ENCODE measurements around the gene SLC41A1. TPM values are rescaled to one million over a fixed set of nuclear protein-coding genes. Genes with fewer than 3 reads are reported as not detected.

The SLC41A1 gene
- total RNA-seq, 4 donors from 2014 or later: 5.1 to 7.0 (median 5.6) TPM

DNA sequence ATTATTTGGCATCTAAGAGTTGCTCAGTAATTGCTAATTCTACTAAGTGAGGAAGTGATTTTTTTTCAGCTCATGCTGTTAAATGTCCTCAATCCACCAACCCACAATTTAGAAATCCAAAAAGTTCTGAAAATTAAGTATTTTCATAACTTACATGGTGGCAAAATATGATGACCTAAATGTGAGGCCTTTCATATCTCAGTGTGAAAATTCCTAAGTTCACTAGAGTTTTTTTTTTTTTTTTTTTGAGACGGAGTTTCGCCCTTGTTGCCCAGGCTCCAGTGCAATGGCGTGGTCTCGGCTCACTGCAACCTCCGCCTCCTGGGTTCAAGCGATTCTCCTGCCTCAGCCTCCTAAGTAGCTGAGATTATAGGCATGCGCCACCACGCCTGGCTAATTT lies 68.6 kb downstream of the SLC41A1 start:
- no peak overlapping the region for H3K27ac ChIP-seq
- no peaks in the 10 kb centered on the region for H3K9me3 ChIP-seq
- intact Hi-C loops (cut with DNase I; ENCODE audit: low total_unique reads): no loop called here

GRCh38 chr1:205743977-205744376 lies 69.0 kb downstream of the SLC41A1 start:
- Histone ChIP-seq H3K4me3 (no peak overlapping the region), H3K27me3 (no peaks in the 10 kb centered on the region), H3K36me3 (no peaks in the 10 kb centered on the region), H3K9me3 (no peaks in the 10 kb centered on the region), H3K4me1 (peaks cover 19 to 62% (median 35%) of the 10 kb centered on the region in 4 donors), H3K27ac (no peak overlapping the region)
- in situ Hi-C loops (cut with MboI; ENCODE audit: low pct_ligation_motif_present in 1 of 4, low pct_unique_long_range_greater_than_20kb in 1 of 4, low sequenced_read_pairs in 3 of 4) (no loop called here), intact Hi-C loops (cut with DNase I; ENCODE audit: low total_unique reads) (no loop called here)
- DNase-seq: no peak
- WGBS, 2 donors (ENCODE audit: low coverage in 1 of 2): 60% methylated on average over 4 of the region's 4 CpGs
- TF ChIP-seq POLR2AphosphoS5 (IDR thresholded peaks at IDR 0.05) (no peak), EP300 (IDR thresholded peaks at IDR 0.05; ENCODE audit: low read depth) (no peak), POLR2A (IDR thresholded peaks at IDR 0.05) (no peak)
- TF ChIP-seq, protein P1, sequence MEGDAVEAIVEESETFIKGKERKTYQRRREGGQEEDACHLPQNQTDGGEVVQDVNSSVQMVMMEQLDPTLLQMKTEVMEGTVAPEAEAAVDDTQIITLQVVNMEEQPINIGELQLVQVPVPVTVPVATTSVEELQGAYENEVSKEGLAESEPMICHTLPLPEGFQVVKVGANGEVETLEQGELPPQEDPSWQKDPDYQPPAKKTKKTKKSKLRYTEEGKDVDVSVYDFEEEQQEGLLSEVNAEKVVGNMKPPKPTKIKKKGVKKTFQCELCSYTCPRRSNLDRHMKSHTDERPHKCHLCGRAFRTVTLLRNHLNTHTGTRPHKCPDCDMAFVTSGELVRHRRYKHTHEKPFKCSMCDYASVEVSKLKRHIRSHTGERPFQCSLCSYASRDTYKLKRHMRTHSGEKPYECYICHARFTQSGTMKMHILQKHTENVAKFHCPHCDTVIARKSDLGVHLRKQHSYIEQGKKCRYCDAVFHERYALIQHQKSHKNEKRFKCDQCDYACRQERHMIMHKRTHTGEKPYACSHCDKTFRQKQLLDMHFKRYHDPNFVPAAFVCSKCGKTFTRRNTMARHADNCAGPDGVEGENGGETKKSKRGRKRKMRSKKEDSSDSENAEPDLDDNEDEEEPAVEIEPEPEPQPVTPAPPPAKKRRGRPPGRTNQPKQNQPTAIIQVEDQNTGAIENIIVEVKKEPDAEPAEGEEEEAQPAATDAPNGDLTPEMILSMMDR (IDR thresholded peaks at IDR 0.05): no peak

More for the DNA sequence above, 68.6 kb downstream of the SLC41A1 start:
- no peak for DNase-seq
- H3K27me3 ChIP-seq: no peaks in the 10 kb centered on the region
- TF ChIP-seq, protein P1 (IDR thresholded peaks at IDR 0.05): no peak
- no peak for TF ChIP-seq EP300 (IDR thresholded peaks at IDR 0.05; ENCODE audit: low read depth)
- no peak for TF ChIP-seq POLR2A (IDR thresholded peaks at IDR 0.05)
- no peak for TF ChIP-seq POLR2AphosphoS5 (IDR thresholded peaks at IDR 0.05)
- H3K4me1 ChIP-seq: peaks cover 19 to 58% (median 33%) of the 10 kb centered on the region in 4 donors
- in situ Hi-C loops (cut with MboI; ENCODE audit: low pct_ligation_motif_present in 1 of 4, low pct_unique_long_range_greater_than_20kb in 1 of 4, low sequenced_read_pairs in 3 of 4): no loop called here
- H3K36me3 ChIP-seq: no peaks in the 10 kb centered on the region
- 94 to 100% methylated on average over 1 to 8 of the region's 8 CpGs for WGBS, 2 donors (ENCODE audit: low coverage in 1 of 2)
- no peak overlapping the region for H3K4me3 ChIP-seq

DNA sequence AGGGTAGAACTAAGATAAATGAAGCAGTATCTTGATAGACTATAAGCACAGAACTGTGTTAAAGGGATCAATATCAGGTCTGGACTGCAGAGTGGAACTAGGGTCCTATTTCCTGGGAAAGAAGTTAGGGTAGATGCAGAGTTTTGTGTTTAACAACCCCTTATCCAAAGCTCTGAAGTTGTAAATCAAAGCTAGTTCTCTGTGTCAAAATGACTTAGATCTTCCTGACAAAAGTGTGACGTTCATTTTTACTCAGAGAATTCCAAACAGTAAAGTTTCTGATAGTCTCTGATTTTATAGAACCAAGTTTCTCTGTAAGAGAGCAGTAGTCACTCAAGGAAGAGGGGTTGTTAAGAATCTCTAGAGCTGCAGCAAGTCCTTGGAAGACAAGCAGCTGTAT lies 71.3 kb downstream of the SLC41A1 start:
- TF ChIP-seq, protein P1 (IDR thresholded peaks at IDR 0.05): no peak
- no peak for TF ChIP-seq EP300 (IDR thresholded peaks at IDR 0.05; ENCODE audit: low read depth)
- TF ChIP-seq POLR2AphosphoS5 (IDR thresholded peaks at IDR 0.05): no peak
- no peak for TF ChIP-seq POLR2A (IDR thresholded peaks at IDR 0.05)

GRCh38 chr1:205739348-205740160 lies 73.4 kb downstream of the SLC41A1 start:
- H3K4me3 ChIP-seq: no peak overlapping the region
- in situ Hi-C loops (cut with MboI; ENCODE audit: low pct_ligation_motif_present in 1 of 4, low pct_unique_long_range_greater_than_20kb in 1 of 4, low sequenced_read_pairs in 3 of 4) (no loop called here), intact Hi-C loops (cut with DNase I; ENCODE audit: low total_unique reads) (no loop called here)
- H3K4me1 ChIP-seq: peaks cover 4 to 45% (median 13%) of the 10 kb centered on the region in 4 donors
- DNase-seq: no peak
- WGBS, 2 donors (ENCODE audit: low coverage in 1 of 2): 61 to 71% methylated on average over 5 of the region's 5 CpGs
- no peak overlapping the region for H3K27ac ChIP-seq
- H3K9me3 ChIP-seq: no peaks in the 10 kb centered on the region
- no peak for TF ChIP-seq POLR2A (IDR thresholded peaks at IDR 0.05)
- TF ChIP-seq, protein P1 (IDR thresholded peaks at IDR 0.05): no peak
- TF ChIP-seq POLR2AphosphoS5 (IDR thresholded peaks at IDR 0.05): no peak
- TF ChIP-seq EP300 (IDR thresholded peaks at IDR 0.05; ENCODE audit: low read depth): no peak
- H3K27me3 ChIP-seq: no peaks in the 10 kb centered on the region
- H3K36me3 ChIP-seq: no peaks in the 10 kb centered on the region

More for the DNA sequence above, 71.3 kb downstream of the SLC41A1 start:
- in situ Hi-C loops (cut with MboI; ENCODE audit: low pct_ligation_motif_present in 1 of 4, low pct_unique_long_range_greater_than_20kb in 1 of 4, low sequenced_read_pairs in 3 of 4) (no loop called here), intact Hi-C loops (cut with DNase I; ENCODE audit: low total_unique reads) (no loop called here)
- Histone ChIP-seq H3K9me3 (no peaks in the 10 kb centered on the region), H3K27me3 (no peaks in the 10 kb centered on the region), H3K4me1 (peaks cover 6 to 61% (median 25%) of the 10 kb centered on the region in 4 donors), H3K27ac (no peak overlapping the region), H3K36me3 (no peaks in the 10 kb centered on the region), H3K4me3 (no peak overlapping the region)
- 63 to 67% methylated on average over 1 of the region's 1 CpG for WGBS, 2 donors (ENCODE audit: low coverage in 1 of 2)
- no peak for DNase-seq

Other genes starting within 250 kb of the SLC41A1 start
- 10 to 100 TPM; 16.0 to 24.1 (median 19.7) TPM for gene ELK4, start 181.2 kb downstream of the SLC41A1 start, total RNA-seq
- 10 to 100 TPM; 12.2 to 29.1 (median 17.0) TPM for gene SLC45A3, start 132.7 kb downstream of the SLC41A1 start, total RNA-seq
- 10 to 100 TPM; 21.7 to 45.7 (median 35.1) TPM for gene NUCKS1, start 63.0 kb downstream of the SLC41A1 start, total RNA-seq
- 10 to 100 TPM in 2 of 4 donors, 1 to 10 TPM in 2; 1.1 to 13.9 (median 10.2) TPM for gene RAB29, start 37.7 kb downstream of the SLC41A1 start, total RNA-seq
- gene PM20D1, start 36.9 kb upstream of the SLC41A1 start, total RNA-seq: not detected
- not detected for gene SLC26A9, start 130.3 kb upstream of the SLC41A1 start, total RNA-seq
- gene RAB7B, start 190.2 kb upstream of the SLC41A1 start, total RNA-seq: under 1 TPM in 2 of 4 donors, not detected in 2; 0.27 to 0.32 TPM
- gene CTSE, start 210.7 kb upstream of the SLC41A1 start, total RNA-seq: 10 to 100 TPM in 2 of 4 donors, 1 to 10 TPM in 2; 2.6 to 14.3 (median 6.7) TPM
- 1 to 10 TPM in 1 of 4 donors, under 1 TPM in 1, not detected in 2; 0.96 to 4.8 TPM for gene RHEX, start 240.0 kb upstream of the SLC41A1 start, total RNA-seq